Measurements from ENCODE around the gene ANKRD40. TPM values are rescaled to one million over a fixed set of nuclear protein-coding genes. Genes with fewer than 3 reads are reported as not detected.

Gene ANKRD40
- total RNA-seq, 1 donor from 2014 or later, result 41.1 TPM

DNA sequence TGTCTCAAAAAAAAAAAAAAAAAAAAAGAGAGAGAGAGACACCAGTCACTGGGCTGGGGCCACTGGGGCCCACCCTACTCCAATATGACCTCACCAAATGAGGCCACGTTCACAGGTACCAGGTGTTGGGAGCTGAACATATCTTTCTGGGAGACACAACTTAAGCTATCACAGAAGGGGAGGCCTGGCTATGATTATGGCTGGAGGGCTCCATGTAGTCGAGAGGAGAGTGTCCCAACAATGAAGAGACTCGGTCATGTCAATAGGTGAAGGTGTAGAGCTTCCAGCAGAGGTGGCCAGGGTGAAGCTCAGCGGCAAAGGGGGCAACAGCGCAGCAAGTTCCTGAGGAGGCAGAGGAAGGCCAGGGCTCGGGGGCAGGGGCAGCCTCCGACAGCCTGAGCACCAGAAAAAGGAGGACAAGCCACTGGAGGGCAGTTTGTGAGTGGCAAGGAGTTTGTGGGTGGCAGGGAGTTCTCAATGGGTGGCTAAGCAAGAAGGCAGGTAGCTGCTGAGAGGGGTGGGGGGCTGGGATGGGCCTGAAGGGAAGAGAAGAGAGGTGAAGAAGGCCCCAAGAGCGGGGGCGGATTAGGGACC is 45.0 kb downstream of the ANKRD40 start:
- peak overlapping the region; percentile 85 for H3K27ac Mint-ChIP-seq (ENCODE audit: unreplicated experiment)
- H3K4me3 Mint-ChIP-seq (ENCODE audit: unreplicated experiment), result no peak overlapping the region
- TF ChIP-seq CTCF (IDR thresholded peaks at IDR 0.05), result no peak
- H3K36me3 Mint-ChIP-seq (ENCODE audit: unreplicated experiment), result no peaks in the 10 kb centered on the region
- no peaks in the 10 kb centered on the region for H3K9me3 Mint-ChIP-seq (ENCODE audit: unreplicated experiment)
- H3K27me3 Mint-ChIP-seq (ENCODE audit: unreplicated experiment), result no peaks in the 10 kb centered on the region
- no peak for DNase-seq (ENCODE audit: extremely low spot score, unreplicated experiment)
- peaks cover 29% of the 10 kb centered on the region for H3K4me1 Mint-ChIP-seq (ENCODE audit: unreplicated experiment)

DNA sequence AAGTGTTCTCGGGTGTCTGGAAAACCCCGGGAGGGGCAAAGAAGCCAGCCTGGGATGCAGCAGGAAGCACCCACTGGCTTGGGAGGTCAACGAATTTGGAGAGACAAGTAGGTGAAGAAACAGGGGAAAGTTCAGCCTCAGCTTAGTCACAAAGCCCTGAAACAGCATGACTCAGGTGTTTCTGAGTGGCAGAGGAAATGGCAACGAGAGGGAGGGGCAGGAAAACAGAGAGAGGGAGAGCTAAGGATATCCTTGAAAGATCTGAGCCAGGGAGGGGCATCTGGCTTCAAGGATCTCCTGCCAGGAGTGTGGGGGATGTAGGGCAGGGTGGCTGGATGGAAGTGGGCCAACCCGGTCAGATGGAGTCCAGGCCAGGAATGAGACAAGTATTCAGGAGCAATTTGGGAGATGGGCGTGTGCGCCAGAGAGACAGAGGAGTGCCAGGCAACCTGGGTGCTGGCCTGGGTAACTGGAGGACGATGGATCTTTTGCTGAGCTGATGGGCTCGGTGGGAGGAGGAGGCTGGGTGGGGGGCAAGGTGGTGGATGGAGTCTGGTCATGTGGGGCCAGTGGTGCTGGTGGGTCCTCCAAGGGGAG is 45.8 kb downstream of the ANKRD40 start:
- no peak for DNase-seq (ENCODE audit: extremely low spot score, unreplicated experiment)
- Mint-ChIP-seq H3K4me3 (ENCODE audit: unreplicated experiment) (no peak overlapping the region), H3K36me3 (ENCODE audit: unreplicated experiment) (no peaks in the 10 kb centered on the region), H3K9me3 (ENCODE audit: unreplicated experiment) (no peaks in the 10 kb centered on the region), H3K27ac (ENCODE audit: unreplicated experiment) (peak overlapping the region; percentile 85), H3K27me3 (ENCODE audit: unreplicated experiment) (no peaks in the 10 kb centered on the region), H3K4me1 (ENCODE audit: unreplicated experiment) (peaks cover 25% of the 10 kb centered on the region)
- TF ChIP-seq CTCF (IDR thresholded peaks at IDR 0.05), result no peak

GRCh38 chr17:50661348-50661747 is 46.4 kb downstream of the ANKRD40 start:
- Mint-ChIP-seq H3K9me3 (ENCODE audit: unreplicated experiment) (no peaks in the 10 kb centered on the region), H3K27me3 (ENCODE audit: unreplicated experiment) (no peaks in the 10 kb centered on the region), H3K27ac (ENCODE audit: unreplicated experiment) (peak overlapping the region; percentile 85), H3K36me3 (ENCODE audit: unreplicated experiment) (no peaks in the 10 kb centered on the region), H3K4me1 (ENCODE audit: unreplicated experiment) (peaks cover 25% of the 10 kb centered on the region), H3K4me3 (ENCODE audit: unreplicated experiment) (no peak overlapping the region)
- no peak for TF ChIP-seq CTCF (IDR thresholded peaks at IDR 0.05)
- no peak for DNase-seq (ENCODE audit: extremely low spot score, unreplicated experiment)

DNA sequence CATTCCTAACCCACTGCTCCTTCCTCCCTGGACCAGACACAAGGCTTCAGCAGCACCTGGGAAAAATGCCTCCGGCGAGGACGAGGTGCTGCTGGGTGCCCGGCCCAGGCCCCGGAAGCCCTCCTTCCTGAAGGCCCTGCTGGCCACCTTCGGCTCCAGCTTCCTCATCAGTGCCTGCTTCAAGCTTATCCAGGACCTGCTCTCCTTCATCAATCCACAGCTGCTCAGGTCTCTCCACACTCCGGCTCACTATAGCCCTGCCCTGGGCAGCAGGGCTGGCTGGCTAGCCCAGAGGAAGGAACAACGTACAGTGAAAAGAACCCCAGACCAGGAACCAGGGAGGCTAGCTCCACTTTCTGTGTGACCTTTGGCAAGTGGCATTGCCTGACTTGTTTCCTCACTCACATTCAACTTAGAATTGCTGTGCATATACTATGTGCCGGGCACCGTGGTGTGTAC is 46.8 kb downstream of the ANKRD40 start:
- no peaks in the 10 kb centered on the region for H3K9me3 Mint-ChIP-seq (ENCODE audit: unreplicated experiment)
- peaks cover 25% of the 10 kb centered on the region for H3K4me1 Mint-ChIP-seq (ENCODE audit: unreplicated experiment)
- H3K4me3 Mint-ChIP-seq (ENCODE audit: unreplicated experiment), result no peak overlapping the region
- no peak for TF ChIP-seq CTCF (IDR thresholded peaks at IDR 0.05)
- H3K27me3 Mint-ChIP-seq (ENCODE audit: unreplicated experiment), result no peaks in the 10 kb centered on the region
- peak overlapping the region; percentile 85 for H3K27ac Mint-ChIP-seq (ENCODE audit: unreplicated experiment)
- no peak for DNase-seq (ENCODE audit: extremely low spot score, unreplicated experiment)
- no peaks in the 10 kb centered on the region for H3K36me3 Mint-ChIP-seq (ENCODE audit: unreplicated experiment)

- H3K4me3 Mint-ChIP-seq (ENCODE audit: unreplicated experiment), result no peak overlapping the region
- DNase-seq (ENCODE audit: extremely low spot score, unreplicated experiment), result no peak
- peaks cover 25% of the 10 kb centered on the region for H3K4me1 Mint-ChIP-seq (ENCODE audit: unreplicated experiment)
- no peaks in the 10 kb centered on the region for H3K36me3 Mint-ChIP-seq (ENCODE audit: unreplicated experiment)
- peak overlapping the region; percentile 85 for H3K27ac Mint-ChIP-seq (ENCODE audit: unreplicated experiment)
- TF ChIP-seq CTCF (IDR thresholded peaks at IDR 0.05), result no peak
- no peaks in the 10 kb centered on the region for H3K27me3 Mint-ChIP-seq (ENCODE audit: unreplicated experiment)
- no peaks in the 10 kb centered on the region for H3K9me3 Mint-ChIP-seq (ENCODE audit: unreplicated experiment)
Observed at GRCh38 chr17:50660042-50660886, 47.5 kb downstream of the ANKRD40 start.
